K562 treated with DMSO at 1 percent for 48 hours (cell line): ENCODE results near the gene DDX31. TPM values are rescaled to one million over a fixed set of nuclear protein-coding genes. Genes with fewer than 3 reads are reported as not detected.

ENCODE experiments used
- total RNA-seq: library from RNA; unstranded; fragments of 300-600 nt; gene quantifications from 2 replicates; pipeline ENCODE4 v1.2.3, GENCODE V29; 2022; ENCODE audit warnings: low replicate concordance; ENCODE audit errors: extremely low read depth

DDX31 gene
- not detected in 2 replicates for total RNA-seq

DNA sequence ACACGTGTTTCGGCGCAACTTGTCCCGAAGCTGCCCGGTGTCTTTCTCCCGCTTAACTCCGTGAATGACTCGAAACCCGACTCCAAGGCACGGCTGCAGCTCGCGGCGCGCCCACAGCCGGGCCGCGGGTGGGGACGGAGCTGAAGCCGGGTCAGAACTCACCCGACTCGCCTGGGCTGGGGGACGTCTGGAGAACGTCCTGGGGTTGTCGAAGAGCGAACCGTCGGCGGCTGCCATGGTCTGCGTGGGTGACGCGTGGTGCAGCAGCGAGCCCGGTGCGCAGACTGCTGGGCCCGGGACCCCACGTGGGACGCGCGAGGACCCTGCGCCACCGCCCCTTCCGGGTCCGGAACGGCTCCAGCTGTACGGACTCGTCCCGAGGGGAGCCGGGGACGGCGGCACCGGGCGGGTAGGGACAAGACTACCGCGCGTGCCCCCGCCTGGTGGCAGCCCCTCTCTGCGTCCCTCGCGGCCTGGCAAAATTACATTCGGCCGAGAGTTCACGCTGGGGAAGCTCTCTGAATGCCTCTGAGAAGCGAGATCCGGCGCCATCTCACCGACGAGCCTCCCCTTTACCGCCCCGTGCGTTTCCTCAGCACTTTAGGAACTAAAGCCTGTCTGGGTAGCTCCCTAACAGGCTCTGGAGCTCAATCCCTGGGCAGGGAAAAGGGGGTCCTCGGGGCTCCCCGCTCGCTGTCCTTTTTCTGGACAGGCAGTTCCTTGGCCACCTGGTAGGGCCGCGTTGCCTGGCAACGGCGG is at the start of gene DDX31:
DDX31 (minus strand) TSS at position 286 of the 759 bp plus-strand sequence; CDS start at position 237, 49 bp downstream.

DNA sequence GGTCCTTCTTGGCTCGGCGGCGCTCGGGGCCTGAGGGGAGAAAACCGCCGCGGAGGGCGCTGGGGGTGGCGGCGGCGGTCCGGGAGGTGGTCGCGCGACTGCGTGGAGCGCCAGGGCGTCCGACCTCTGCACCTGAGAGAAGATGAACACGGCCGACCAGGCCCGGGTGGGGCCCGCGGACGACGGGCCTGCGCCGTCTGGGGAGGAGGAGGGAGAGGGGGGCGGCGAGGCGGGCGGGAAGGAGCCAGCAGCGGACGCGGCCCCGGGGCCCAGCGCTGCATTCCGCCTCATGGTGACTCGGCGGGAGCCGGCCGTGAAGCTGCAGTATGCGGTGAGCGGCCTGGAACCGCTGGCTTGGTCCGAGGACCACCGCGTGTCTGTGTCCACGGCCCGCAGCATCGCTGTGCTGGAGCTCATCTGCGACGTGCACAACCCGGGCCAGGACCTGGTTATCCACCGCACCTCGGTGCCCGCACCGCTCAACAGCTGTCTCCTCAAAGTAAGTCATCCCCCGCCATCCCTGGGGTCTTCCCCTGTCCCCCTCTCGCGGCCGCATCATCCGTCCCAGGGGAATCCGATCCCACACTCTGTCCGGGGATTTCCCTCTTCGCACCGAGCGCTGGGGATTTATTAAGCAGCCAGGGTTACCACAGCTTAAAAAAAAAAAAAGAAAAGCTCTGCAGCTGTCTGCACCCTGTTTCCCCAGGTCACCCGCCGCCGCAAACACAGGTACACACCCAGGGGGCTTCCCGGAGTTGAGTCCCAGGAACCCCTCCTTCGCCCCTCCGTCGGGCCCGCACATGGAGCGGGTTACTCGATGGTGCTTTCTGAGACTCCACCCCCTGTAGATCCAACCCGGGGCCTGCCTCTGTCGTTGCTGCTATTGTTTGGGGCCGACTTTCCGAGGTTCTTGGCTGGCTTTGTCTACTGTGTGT is 941 bp upstream of the DDX31 start, which contains the start of gene GTF3C4:
GTF3C4 (plus strand) TSS at position 8 of the 935 bp plus-strand sequence; CDS start at position 143, 135 bp downstream.

GRCh38 chr9:132582276-132582785 is 87.5 kb downstream of the DDX31 start, which contains the start of gene BARHL1:
Gene BARHL1 (plus strand): TSS chr9:132582606. CDS start chr9:132582798, 192 bp downstream.

Other genes starting within 250 kb of the DDX31 start
- gene BARHL1, start 87.4 kb downstream of the DDX31 start, total RNA-seq: not detected in 2 replicates
- not detected in 2 replicates for gene GTF3C4, start 481 bp upstream of the DDX31 start, total RNA-seq
- not detected in 2 replicates for gene AK8, start 208.3 kb upstream of the DDX31 start, total RNA-seq
- gene SPACA9, start 208.9 kb upstream of the DDX31 start, total RNA-seq: not detected in 2 replicates